Endothelial cell (in vitro differentiated cells): ENCODE results near the gene C12orf50. TPM values are rescaled to one million over a fixed set of nuclear protein-coding genes. Genes with fewer than 3 reads are reported as not detected.
"Not testable (repeated sequence)": the region's sequence is repeated elsewhere in the genome, so short reads cannot be mapped to it uniquely, and the experiment has no call there.

ENCODE experiments used
- DNase-seq: peaks from one replicate; pipeline ENCODE4 v3.0.0; 2021; ENCODE audit warnings: low spot score
- H3K27ac Mint-ChIP-seq: one replicate; pipeline ENCODE4 v1.8.0; 2021; ENCODE audit warnings: mixed read lengths, inconsistent platforms; ENCODE audit not compliant: unreplicated experiment
- H3K27me3 Mint-ChIP-seq: one replicate; pipeline ENCODE4 v1.8.0; 2021; ENCODE audit warnings: mild to moderate bottlenecking, moderate library complexity, mixed read lengths, inconsistent platforms; ENCODE audit not compliant: unreplicated experiment
- H3K36me3 Mint-ChIP-seq: one replicate; pipeline ENCODE4 v1.8.0; 2021; ENCODE audit warnings: mild to moderate bottlenecking, low read depth, mixed read lengths, inconsistent platforms; ENCODE audit not compliant: unreplicated experiment
- H3K4me1 Mint-ChIP-seq: one replicate; pipeline ENCODE4 v1.8.0; 2021; ENCODE audit warnings: mild to moderate bottlenecking, mixed read lengths, inconsistent platforms; ENCODE audit not compliant: unreplicated experiment
- H3K4me3 Mint-ChIP-seq: one replicate; pipeline ENCODE4 v1.8.0; 2021; ENCODE audit warnings: mild to moderate bottlenecking, mixed read lengths, inconsistent platforms; ENCODE audit not compliant: unreplicated experiment
- H3K9me3 Mint-ChIP-seq: one replicate; pipeline ENCODE4 v1.8.0; 2021; ENCODE audit warnings: mixed read lengths, inconsistent platforms; ENCODE audit not compliant: unreplicated experiment
- CTCF ChIP-seq: fragments of 200-600 bp; sonication (generic); IDR thresholded peaks from one replicate; pipeline ENCODE4 v1.5.0; 2021; ENCODE audit warnings: antibody characterized with exemption; ENCODE audit not compliant: unreplicated experiment
- total RNA-seq: library from RNA; stranded (reverse); fragmentation: NEBNext Ultra II Directional; extraction: Animal tissue kit (Norgen Biotek cat#: 25700); gene quantifications from one replicate; pipeline ENCODE4 v1.2.1, GENCODE V29; 2021; ENCODE audit not compliant: unreplicated experiment

The C12orf50 gene
- total RNA-seq, 1 donor from 2014 or later: not detected

DNA sequence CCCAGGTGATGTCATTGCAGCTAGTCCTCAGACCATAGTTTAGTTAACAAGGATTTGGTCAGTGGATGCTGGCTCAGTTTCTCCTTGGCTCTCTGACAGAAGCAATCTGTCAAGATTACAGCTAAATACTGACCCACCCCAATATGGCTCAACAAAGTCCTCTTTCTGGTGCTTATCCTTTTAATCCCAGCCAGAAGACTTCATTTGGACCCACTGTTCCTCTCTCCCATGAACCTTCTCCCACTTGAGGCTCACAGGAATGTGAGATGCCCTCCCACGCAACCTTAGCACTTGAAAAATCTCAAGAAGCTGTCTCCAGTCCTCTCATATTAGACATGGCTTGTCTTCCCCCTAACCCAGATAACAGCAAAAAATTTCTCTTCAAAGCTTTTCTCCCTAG is 47.7 kb downstream of the C12orf50 start:
- no peak overlapping the region for H3K4me3 Mint-ChIP-seq
- TF ChIP-seq CTCF: no peak
- peaks cover 3% of the 10 kb centered on the region for H3K4me1 Mint-ChIP-seq
- H3K36me3 Mint-ChIP-seq: no peaks in the 10 kb centered on the region
- peaks cover 1% of the 10 kb centered on the region for H3K27me3 Mint-ChIP-seq
- H3K9me3 Mint-ChIP-seq: no peaks in the 10 kb centered on the region
- no peak overlapping the region for H3K27ac Mint-ChIP-seq
- DNase-seq: no peak

- Mint-ChIP-seq H3K9me3 (no peaks in the 10 kb centered on the region), H3K36me3 (peaks cover 3% of the 10 kb centered on the region), H3K4me3 (no peak overlapping the region), H3K4me1 (peaks cover 11% of the 10 kb centered on the region), H3K27ac (no peak overlapping the region), H3K27me3 (peaks cover 4% of the 10 kb centered on the region)
- DNase-seq: no peak
- no peak for TF ChIP-seq CTCF
These were observed 53.3 kb downstream of the C12orf50 start for GRCh38 chr12:87975879-87976278.

- H3K9me3 Mint-ChIP-seq: no peaks in the 10 kb centered on the region
- no peak overlapping the region for H3K27ac Mint-ChIP-seq
- DNase-seq: no peak
- no peak for TF ChIP-seq CTCF
- H3K4me1 Mint-ChIP-seq: no peaks in the 10 kb centered on the region
- H3K36me3 Mint-ChIP-seq: no peaks in the 10 kb centered on the region
- H3K4me3 Mint-ChIP-seq: no peak overlapping the region
- no peaks in the 10 kb centered on the region for H3K27me3 Mint-ChIP-seq
These were observed 61.3 kb downstream of the C12orf50 start for GRCh38 chr12:87967871-87968270.

- DNase-seq: no peak
- Mint-ChIP-seq H3K27me3 (no peaks in the 10 kb centered on the region), H3K4me3 (no peak overlapping the region), H3K4me1 (no peaks in the 10 kb centered on the region), H3K36me3 (no peaks in the 10 kb centered on the region), H3K9me3 (no peaks in the 10 kb centered on the region), H3K27ac (no peak overlapping the region)
- no peak for TF ChIP-seq CTCF
These were observed 68.6 kb downstream of the C12orf50 start for GRCh38 chr12:87960566-87960965.

DNA sequence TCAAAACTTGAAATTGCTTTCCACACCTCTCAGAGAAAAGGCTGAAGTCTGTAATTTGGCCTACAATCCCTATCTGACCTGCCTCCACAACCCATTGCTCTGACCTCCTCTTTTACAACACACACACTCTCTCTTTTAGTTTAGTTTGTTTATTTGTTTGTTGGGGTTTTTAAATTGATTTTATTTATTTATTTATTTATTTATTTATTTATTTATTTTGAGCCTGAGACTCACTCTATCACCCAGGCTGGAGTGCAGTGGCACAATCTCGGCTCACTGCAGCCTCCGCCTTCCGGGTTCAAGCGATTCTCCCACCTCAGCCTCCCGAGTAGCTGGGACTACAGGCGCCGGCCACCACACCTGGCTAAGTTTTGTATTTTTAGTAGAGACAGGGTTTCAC is 75.2 kb downstream of the C12orf50 start:
- DNase-seq, H3K4me1 Mint-ChIP-seq, H3K36me3 Mint-ChIP-seq, H3K27me3 Mint-ChIP-seq, H3K9me3 Mint-ChIP-seq, H3K4me3 Mint-ChIP-seq, H3K27ac Mint-ChIP-seq: not testable (repeated sequence)
